Skeletal muscle cell (primary cell): ENCODE data around the gene MAP7.
A peak's percentile ranks its signal among the peaks of the same experiment; 100 is the strongest.
"Not testable (repeated sequence)": the region's sequence is repeated elsewhere in the genome, so short reads cannot be mapped to it uniquely, and the experiment has no call there.

Source experiments
- DNase-seq: peaks from one replicate; pipeline ENCODE4 v3.0.0-alpha.2; 2010; ENCODE audit warnings: low read depth
- H3K4me3 ChIP-seq: 2 replicates; pipeline ENCODE4 v1.5.1; 2011; ENCODE audit warnings: low read depth, mild to moderate bottlenecking, control low read depth, low read length, moderate library complexity

MAP7 gene

GRCh38 chr6:136486357-136486756 is 63.9 kb downstream of the MAP7 start:
- DNase-seq = no peak
- H3K4me3 ChIP-seq = no peak overlapping the region

DNA sequence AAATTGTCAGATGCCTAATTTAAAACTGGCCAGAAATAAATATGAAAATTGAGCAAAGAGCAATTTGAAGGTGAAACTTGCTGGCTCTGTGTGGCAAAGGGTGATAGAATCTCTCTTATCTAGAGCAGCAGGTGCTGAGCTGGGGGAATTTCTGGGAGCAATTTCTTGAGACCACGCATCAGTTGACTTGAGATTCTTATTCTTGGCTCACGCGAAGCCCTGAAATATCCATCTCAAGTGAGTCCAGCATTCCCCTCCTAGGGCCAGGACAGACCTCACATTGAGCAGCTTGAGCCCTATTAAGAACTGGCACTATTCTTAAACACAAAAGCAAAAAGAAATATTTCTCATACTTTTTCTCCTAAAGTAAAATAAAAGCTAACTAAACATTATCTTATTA is 66.3 kb downstream of the MAP7 start:
- no peak overlapping the region for H3K4me3 ChIP-seq
- no peak for DNase-seq

DNA sequence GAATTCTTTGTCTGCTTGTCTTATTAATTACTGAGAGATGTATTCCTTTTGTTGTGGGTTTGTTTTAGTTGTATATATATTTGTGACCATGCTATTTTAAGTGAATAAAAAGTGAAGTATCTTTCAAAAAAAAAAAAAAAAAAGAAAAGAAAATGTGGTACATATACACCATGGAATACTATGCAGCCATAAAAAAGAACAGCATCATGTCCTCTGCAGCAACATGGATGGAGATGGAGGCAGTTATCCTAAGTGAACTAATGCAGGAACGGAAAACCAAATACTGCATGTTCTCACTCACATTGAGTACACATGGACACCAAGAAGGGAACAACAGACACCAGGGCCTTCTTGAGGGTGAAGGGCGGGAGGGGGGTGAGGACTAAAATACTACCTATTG is 67.2 kb downstream of the MAP7 start:
- not testable (repeated sequence) for DNase-seq, H3K4me3 ChIP-seq

DNA sequence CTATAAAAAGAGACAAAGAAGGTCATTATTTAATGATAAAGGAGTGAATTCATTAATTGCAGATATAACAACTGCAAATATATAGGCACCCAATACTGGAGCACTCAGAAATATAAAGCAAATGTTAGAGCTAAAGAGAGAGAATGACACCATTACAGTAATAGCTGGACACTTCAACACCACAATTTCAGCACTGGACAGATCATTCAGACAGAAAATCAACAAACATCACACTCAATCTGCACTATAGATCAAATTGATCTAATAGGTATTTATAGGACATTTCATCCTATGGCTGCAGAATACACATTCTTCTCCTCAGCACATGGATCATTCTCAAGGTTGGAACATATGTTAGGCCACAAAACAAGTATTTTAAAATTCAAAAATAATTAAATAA is 72.7 kb downstream of the MAP7 start:
- DNase-seq = no peak

DNA sequence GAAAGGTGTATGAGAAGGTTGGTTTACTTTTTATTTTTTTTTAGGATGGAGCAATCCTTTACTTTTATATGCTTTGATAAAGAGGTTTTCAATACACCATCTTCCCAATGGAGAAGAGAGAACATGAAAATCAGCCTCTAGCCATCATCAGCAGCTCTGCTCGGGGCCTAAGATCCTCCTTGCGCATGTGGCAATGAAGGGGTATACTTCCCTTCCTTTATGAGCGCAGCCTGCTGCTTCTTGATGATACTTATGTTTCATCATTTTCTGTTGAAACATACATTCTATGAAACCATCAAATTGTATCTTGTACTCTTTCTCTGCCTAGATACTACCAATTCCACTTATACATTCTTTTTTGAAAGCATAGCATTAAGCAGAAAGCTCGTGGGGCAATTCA is 74.5 kb downstream of the MAP7 start:
- no peak for DNase-seq
- no peak overlapping the region for H3K4me3 ChIP-seq

More for the DNA sequence above, 72.7 kb downstream of the MAP7 start:
- no peak overlapping the region for H3K4me3 ChIP-seq

DNA sequence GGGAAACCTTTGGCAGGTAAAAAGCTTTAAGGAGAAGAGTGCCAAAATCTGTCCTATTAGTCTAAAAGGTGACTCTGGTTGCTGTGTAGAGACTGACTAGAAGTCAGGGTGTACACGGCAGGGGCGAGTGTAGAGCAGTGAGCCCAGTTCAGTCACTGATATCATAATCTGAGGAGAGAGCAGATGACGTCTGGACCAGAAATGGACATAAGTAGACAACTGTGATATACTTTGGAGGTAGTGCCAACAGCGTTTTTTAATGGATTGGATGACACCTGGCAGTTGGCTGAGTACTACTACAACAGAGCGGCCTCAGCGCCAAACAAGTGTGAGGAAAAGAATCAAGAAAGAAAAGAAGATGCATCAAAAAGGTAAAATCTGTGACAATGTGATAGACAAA is 76.0 kb downstream of the MAP7 start:
- H3K4me3 ChIP-seq = no peak overlapping the region
- no peak for DNase-seq

GRCh38 chr6:136471922-136472321 is 78.3 kb downstream of the MAP7 start:
- no peak for DNase-seq
- no peak overlapping the region for H3K4me3 ChIP-seq

DNA sequence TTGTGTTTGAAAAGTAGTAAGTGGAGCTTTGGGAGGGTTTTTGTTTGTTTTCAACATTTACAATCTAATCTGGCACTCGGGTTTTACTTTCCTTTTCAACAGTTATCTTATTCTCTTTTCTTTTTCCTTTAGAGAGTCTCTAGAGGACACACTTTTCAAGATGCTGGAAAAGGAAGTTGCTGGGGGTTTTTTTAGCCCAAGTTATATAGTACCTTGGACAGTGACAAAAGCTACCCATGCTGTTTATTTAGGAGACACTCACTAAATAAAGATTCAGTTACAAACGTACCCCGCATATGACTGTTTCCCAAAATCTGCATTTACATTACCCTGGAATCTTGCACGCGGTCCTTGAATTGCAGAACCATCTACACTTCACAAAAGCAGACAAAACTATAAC is 78.8 kb downstream of the MAP7 start:
- DNase-seq = no peak
- no peak overlapping the region for H3K4me3 ChIP-seq

GRCh38 chr6:136470044-136470443 is 80.2 kb downstream of the MAP7 start:
- no peak overlapping the region for H3K4me3 ChIP-seq
- no peak for DNase-seq

DNA sequence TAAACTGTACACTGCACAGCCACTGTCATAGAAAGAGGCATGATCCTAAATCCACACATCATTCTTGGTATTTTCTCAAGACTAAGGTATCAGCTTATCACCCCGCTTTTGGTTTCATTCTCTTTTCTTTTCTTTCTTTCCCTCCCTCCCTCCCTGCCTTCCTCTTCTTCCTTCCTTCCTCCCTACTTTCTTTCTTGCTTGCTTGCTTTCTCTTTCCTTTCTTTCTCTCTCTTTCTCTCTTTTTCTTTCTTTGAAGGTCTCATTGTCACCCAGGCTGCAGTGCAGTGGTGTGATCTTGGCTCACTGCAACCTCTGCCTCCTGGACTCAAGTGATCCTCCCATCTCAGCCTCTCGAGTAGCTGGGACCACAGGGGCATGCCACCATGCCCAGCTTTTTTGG is 81.1 kb downstream of the MAP7 start:
- H3K4me3 ChIP-seq = no peak overlapping the region
- DNase-seq = no peak

GRCh38 chr6:136468711-136469110 is 81.5 kb downstream of the MAP7 start:
- H3K4me3 ChIP-seq = no peak overlapping the region
- DNase-seq = no peak

DNA sequence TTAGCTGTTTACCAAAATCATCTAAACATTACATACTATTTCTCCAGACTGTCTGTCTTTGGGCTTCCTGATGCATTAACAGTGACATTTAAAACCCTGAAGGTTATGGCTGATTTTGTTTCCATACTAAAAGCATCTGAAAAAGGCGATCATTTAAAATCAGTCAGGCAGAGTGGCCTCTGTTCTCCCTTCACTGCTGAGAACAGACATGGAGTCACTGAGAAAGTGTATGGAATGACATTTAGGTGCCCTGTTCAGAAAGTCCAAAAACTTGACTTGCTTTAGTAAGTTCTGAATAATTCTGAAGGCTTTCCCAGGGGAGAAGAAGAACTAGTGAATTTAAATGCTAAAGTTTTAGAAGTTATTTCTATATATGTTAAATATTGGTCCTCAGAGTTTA is 83.0 kb downstream of the MAP7 start:
- H3K4me3 ChIP-seq = no peak overlapping the region
- DNase-seq = no peak

GRCh38 chr6:136466777-136467176 is 83.4 kb downstream of the MAP7 start:
- H3K4me3 ChIP-seq = no peak overlapping the region
- DNase-seq = no peak

- no peak for DNase-seq
- H3K4me3 ChIP-seq = no peak overlapping the region
Observed at GRCh38 chr6:136465766-136466303, 84.4 kb downstream of the MAP7 start.

DNA sequence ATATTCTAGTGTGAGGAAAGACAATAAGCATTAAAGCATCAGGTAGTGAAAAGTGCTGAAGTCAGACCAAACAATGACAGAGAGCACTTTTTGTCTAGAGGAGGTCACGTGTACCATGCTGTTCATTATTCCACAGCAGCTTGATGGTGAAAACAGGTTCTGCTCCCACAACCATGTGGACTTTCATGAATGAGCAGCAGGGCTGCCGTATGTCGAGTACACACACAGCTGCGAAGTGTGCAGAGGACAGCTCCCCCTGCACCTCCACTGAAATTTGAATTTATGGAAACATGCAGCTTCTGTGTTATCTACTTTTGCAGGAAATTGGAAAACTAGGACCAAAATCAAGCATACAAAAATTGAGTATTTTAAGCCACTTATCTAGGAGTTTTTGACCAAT is 85.3 kb downstream of the MAP7 start:
- H3K4me3 ChIP-seq = no peak overlapping the region
- no peak for DNase-seq

DNA sequence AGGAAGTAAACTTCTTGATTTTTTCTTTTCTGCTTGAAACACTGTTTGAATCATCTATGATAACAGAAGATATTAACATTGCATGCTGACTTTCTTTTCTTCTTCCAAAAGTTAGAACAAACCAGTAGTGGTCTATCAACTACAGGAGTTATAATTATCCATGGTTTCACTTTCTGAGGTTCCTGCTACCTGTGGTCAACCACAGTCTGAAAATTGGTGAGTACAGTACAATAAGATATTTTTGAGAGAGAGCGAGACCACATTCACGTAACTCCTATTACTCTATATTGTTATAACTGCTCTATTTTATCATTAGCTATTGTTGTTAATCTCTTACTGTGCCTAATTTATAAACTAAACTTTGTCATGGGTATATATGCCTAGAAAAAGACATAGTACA is 86.1 kb downstream of the MAP7 start:
- H3K4me3 ChIP-seq = no peak overlapping the region
- no peak for DNase-seq

DNA sequence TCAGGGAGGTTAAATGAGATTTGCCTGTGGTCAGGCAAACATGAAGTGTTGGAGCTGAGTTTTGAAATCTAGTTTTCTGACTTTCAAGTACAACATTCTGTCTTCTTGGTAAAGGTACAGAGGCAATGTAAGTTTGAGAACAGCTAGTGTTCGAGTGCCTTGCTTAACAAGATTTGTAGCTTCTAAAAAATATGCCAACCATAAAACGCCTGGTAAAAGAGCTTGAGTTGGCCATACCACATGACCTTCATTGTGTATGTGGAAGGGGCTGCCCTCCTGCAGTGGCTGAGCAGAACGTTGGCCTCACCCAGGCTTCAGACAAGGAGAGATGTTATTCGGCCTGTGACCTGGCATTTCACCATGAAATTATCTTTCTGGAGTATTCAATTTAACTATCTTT is 86.5 kb downstream of the MAP7 start:
- DNase-seq = no peak
- H3K4me3 ChIP-seq = no peak overlapping the region

GRCh38 chr6:136446579-136447187 is 103.5 kb downstream of the MAP7 start:
- DNase-seq = peak; percentile 7

GRCh38 chr6:136446145-136446544 is 104.1 kb downstream of the MAP7 start:
- DNase-seq = no peak
- no peak overlapping the region for H3K4me3 ChIP-seq

More at GRCh38 chr6:136446579-136447187, 103.5 kb downstream of the MAP7 start:
- no peak overlapping the region for H3K4me3 ChIP-seq

- no peak for DNase-seq
- H3K4me3 ChIP-seq = no peak overlapping the region
Observed at GRCh38 chr6:136445063-136445462, 105.2 kb downstream of the MAP7 start.

GRCh38 chr6:136440203-136440602 is 110.0 kb downstream of the MAP7 start:
- no peak overlapping the region for H3K4me3 ChIP-seq
- DNase-seq = no peak
